ENCODE measurements around the gene APRT.

The APRT gene

DNA sequence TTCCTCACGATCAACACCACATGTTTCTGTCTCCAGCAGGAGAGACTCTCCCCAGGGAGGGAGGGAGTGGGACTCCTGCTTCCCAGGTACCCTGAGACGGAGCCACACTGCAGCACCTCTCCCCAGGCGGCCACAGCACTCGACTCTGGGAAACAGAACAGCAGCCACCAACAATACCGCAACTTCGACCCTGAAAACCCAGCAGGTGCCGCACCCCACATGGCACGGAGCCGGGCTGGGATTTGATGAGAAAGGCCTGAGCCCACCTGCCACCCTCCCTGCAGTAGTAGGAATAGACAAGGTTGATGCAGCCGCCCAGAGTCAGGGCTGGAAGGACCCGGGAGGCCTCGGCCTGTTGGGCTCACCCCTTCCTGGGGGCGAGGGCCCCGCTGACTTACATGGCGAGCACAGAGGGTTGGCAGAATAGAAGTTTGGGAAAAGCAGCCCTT lies 30.6 kb upstream of the APRT start:
- in situ Hi-C loops (cut with HindIII; ENCODE audit: low sequenced_read_pairs): no loop called here

GRCh38 chr16:88841521-88842307 lies 30.0 kb upstream of the APRT start:
- in situ Hi-C loops (cut with HindIII; ENCODE audit: low sequenced_read_pairs): no loop called here

- in situ Hi-C loops (cut with HindIII; ENCODE audit: low sequenced_read_pairs): no loop called here
These were observed 29.0 kb upstream of the APRT start for GRCh38 chr16:88840600-88841215.

DNA sequence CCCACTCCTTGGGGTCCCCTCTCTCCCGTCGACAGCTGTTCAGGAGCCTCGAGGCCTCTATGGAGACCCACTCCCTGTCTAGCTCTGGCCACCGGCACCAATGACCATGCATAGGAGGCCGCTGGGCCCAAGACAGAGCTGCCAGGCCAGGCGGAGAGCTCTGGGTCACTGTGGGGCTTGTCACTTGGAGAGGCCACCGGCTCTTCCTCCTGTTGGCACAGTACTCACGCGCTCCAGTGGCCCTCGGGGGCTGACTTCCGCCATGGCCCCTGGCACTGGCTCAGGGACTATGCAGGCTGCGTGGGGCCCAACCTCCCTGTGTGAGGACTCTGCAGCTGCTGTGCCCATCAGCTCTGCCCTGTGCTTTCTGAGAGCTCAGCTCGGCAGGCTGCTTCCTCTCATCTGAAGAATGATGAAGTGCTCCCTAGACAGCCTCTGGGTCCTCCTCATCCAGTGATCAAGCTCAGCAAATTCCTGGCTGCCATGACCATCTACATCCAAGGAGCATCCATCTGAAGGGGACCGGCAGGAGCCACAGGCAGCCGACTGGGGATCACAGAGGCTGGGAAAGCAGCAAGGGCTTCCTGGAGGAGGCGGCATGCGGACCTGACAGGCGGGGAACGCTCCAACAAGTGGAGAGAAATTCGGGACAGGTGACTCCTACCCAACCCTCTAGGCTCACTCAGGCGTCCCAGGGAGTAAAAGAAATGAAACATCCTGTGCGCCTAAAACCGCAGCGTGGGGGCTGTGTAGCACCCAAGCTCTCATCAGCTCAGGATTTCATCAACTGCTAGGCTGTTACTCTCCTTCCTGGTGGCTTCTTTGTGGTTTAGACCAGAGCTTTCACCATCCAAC lies 28.2 kb upstream of the APRT start:
- in situ Hi-C loops (cut with HindIII; ENCODE audit: low sequenced_read_pairs): no loop called here

GRCh38 chr16:88839026-88839529 lies 27.4 kb upstream of the APRT start:
- in situ Hi-C loops (cut with HindIII; ENCODE audit: low sequenced_read_pairs): no loop called here

- in situ Hi-C loops (cut with HindIII; ENCODE audit: low sequenced_read_pairs): no loop called here
These were observed 26.8 kb upstream of the APRT start for GRCh38 chr16:88838566-88838965.

GRCh38 chr16:88837806-88838205 lies 26.1 kb upstream of the APRT start:
- in situ Hi-C loops (cut with HindIII; ENCODE audit: low sequenced_read_pairs): no loop called here

- in situ Hi-C loops (cut with HindIII; ENCODE audit: low sequenced_read_pairs): no loop called here
These were observed 25.1 kb upstream of the APRT start for GRCh38 chr16:88836791-88837190.

DNA sequence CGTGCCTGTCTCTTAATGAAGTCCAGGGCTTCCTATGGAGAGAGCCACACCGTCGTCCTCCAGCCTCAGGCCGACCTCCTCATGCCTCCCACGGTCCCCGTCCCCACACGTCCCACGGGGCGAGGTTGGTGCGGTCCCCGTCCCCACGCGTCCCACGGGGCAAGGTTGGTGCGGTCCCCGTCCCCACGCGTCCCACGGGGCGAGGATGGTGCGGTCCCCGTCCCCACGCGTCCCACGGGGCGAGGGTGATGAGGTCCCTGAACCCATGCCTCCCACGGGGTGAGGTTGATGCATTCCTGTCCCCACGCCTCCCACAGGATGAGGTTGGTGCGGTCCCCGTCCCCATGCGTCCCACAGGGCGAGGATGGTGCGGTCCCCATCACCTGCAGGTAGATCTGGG lies 24.1 kb upstream of the APRT start:
- in situ Hi-C loops (cut with HindIII; ENCODE audit: low sequenced_read_pairs): no loop called here

DNA sequence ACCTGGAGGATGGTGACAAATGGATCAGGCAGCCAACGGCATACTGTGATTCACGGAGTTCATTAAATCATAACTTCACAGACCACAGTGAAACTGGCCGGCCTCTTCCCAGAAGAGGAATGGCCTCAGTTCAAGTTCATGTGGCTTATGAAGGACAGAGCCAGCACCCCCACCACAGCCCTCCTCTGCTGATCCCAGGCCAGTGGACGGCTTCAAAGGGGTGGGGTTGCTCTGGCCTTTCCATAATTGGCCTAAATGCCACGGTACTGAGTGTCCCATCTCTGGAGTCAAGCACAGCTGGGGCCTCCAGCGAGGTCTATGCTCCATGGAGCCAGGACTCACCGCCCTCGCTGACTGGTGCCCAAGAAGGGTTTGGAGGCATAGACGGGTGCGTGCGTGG lies 23.7 kb upstream of the APRT start:
- in situ Hi-C loops (cut with HindIII; ENCODE audit: low sequenced_read_pairs): no loop called here

- in situ Hi-C loops (cut with HindIII; ENCODE audit: low sequenced_read_pairs): no loop called here
These were observed 22.9 kb upstream of the APRT start for GRCh38 chr16:88834670-88835069.

DNA sequence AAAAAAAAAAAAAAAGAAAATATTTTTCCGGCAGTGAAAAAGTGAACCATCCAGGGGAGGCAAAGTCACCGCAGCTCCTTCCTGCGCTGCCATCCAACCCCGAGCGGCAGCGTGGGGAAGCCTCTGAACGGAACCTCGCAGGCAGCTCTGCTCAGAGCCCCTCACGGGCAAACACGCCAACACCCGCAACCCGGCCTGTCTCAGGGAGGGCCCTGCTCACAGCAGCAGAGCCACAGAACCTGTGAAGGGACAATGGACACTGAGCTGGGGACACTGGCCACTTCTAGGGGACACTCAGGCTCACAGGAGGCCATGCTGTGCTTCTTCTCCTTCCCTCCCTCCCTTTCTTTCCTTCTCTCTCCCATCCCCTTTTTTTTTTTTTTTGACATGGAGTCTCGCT lies 21.4 kb upstream of the APRT start:
- in situ Hi-C loops (cut with HindIII; ENCODE audit: low sequenced_read_pairs): no loop called here

DNA sequence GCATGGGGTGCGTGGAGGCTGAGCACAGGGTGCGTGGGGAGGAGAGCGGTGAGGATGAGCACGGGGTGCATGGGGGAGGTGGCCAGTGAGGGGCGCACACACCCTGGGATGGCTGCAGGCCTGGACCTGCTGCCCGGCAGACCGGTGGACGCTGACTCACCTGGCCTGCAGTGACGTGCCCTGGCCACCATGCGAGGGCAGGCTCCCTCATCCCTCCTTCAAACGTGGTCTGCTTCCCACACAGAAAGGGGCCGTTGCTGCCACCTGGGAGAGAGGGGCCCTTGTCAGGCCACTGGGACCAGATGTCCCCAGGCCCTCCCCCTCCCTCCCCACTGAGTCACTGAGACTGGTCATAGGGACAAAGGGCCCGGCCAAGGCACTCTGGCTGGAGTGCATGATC lies 20.1 kb upstream of the APRT start:
- in situ Hi-C loops (cut with HindIII; ENCODE audit: low sequenced_read_pairs): no loop called here

DNA sequence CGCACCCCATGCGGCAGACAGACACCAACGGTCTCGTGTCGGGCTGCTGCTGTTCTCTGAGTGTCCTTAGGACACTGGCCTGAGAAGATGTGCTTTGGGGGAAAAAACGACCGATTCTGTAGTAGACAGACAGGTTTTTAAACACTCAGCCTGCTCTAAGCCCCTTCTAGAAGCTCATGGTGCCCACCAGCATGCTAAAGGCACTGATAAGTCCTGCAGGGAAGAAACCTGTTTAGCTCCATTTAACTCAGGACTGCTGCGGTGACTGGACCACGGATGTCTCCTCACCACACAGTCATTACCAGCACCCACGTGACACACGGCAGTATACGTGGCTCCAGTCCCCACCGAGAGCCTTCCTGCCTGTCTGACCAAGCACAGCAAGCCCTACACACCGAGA lies 19.1 kb upstream of the APRT start:
- in situ Hi-C loops (cut with HindIII; ENCODE audit: low sequenced_read_pairs): no loop called here

- in situ Hi-C loops (cut with HindIII; ENCODE audit: low sequenced_read_pairs): no loop called here
These were observed 18.5 kb upstream of the APRT start for GRCh38 chr16:88830258-88830657.

DNA sequence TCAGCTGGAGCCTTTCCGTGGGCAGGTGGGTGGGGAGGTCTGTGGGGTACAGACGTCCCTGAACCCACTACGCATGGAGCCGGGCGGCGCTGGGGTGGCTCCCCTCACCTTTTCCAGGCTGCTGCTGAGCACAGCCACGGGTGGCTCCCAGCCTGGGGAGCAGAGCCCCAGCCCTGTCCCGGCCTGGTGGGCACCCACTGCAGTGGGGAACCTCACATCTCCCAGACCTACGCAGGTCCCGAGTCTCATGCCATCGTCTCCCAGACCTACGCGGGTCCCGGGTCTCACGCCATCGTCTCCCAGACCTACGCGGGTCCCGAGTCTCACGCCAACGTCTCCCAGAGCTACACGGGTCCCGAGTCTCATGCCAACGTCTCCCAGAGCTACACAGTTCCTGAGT lies 17.0 kb upstream of the APRT start:
- in situ Hi-C loops (cut with HindIII; ENCODE audit: low sequenced_read_pairs): no loop called here

GRCh38 chr16:88827727-88828126 lies 16.0 kb upstream of the APRT start:
- in situ Hi-C loops (cut with HindIII; ENCODE audit: low sequenced_read_pairs): no loop called here

- in situ Hi-C loops (cut with HindIII; ENCODE audit: low sequenced_read_pairs): no loop called here
These were observed 14.5 kb upstream of the APRT start for GRCh38 chr16:88826070-88826840.

GRCh38 chr16:88825146-88825545 lies 13.4 kb upstream of the APRT start:
- in situ Hi-C loops (cut with HindIII; ENCODE audit: low sequenced_read_pairs): no loop called here

DNA sequence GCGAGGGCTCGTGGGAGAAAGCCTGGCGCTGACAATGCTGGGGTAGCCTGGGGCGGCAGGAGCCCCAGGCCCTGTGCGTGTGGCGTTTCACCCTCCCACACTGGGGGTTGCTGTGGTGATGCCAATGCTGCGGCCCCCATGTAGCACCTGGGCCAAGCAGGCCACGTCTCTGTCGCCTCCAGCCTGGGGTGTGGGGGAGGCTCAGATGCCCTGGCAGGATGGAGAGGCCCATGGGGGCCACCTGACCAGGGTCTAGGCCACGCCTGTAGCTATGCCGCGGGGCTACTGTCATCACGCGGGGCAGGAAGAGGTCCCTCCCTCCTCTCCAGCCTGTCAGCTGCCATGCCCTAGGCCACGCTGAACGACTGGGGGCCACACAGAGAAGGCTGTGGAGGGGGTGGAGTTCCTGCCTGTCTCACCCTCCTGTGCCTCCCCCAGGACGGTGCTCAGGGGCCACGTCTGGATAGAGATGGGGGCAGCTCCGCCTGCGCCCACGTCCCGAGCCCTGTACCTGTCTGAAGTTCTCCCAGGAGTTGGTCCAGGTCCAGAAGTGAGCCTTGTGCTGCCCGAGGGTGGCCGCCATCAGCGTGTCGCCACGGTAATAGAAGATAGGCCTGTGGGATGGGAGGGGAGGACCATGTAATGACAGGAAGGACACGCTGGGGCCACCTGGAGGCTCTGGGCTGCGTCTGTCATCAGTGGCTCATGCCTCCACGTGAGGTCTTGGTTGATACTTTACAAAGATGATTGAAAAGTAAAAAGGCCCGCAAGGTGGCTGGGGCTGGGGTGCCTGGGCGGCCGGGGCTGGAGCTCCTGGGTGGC lies 12.7 kb upstream of the APRT start:
- in situ Hi-C loops (cut with HindIII; ENCODE audit: low sequenced_read_pairs): no loop called here
